H9 (cell line): Measurements from ENCODE around the gene LNP1. TPM values are rescaled to one million over a fixed set of nuclear protein-coding genes. Genes with fewer than 3 reads are reported as not detected.
"Not testable (repeated sequence)": the region's sequence is repeated elsewhere in the genome, so short reads cannot be mapped to it uniquely, and the experiment has no call there.

Experiments used
- DNase-seq: peaks from one replicate; pipeline ENCODE4 v3.0.0-alpha.2; 2017
- H2AFZ ChIP-seq: one replicate; pipeline ENCODE4 v1.6.1; 2013; ENCODE audit warnings: mild to moderate bottlenecking, low read length, control low read depth, moderate library complexity
- H2AK5ac ChIP-seq: 2 replicates; pipeline ENCODE4 v1.6.1; 2013; ENCODE audit warnings: low read length, control low read depth, mixed read lengths; ENCODE audit not compliant: insufficient read length
- H2BK120ac ChIP-seq: one replicate; pipeline ENCODE4 v1.6.1; 2013; ENCODE audit warnings: low read depth, mild to moderate bottlenecking, low read length, control low read depth, inconsistent platforms; ENCODE audit not compliant: poor library complexity, severe bottlenecking
- H2BK12ac ChIP-seq: 2 replicates; pipeline ENCODE4 v1.6.1; 2013; ENCODE audit warnings: low read length, control low read depth, mixed read lengths, low read depth; ENCODE audit not compliant: insufficient read length
- H2BK15ac ChIP-seq: 2 replicates; pipeline ENCODE4 v1.6.1; 2013; ENCODE audit warnings: low read depth, low read length, control low read depth
- H2BK20ac ChIP-seq: one replicate; pipeline ENCODE4 v1.6.1; 2013; ENCODE audit warnings: low read depth, mild to moderate bottlenecking, low read length, control low read depth, inconsistent platforms; ENCODE audit not compliant: poor library complexity, severe bottlenecking
- H2BK5ac ChIP-seq: 2 replicates; pipeline ENCODE4 v1.6.1; 2013; ENCODE audit warnings: low read length, control low read depth, mixed read lengths; ENCODE audit not compliant: insufficient read length
- H3K14ac ChIP-seq: 2 replicates; pipeline ENCODE4 v1.6.1; 2013; ENCODE audit warnings: low read length, control low read depth; ENCODE audit not compliant: insufficient read depth
- H3K18ac ChIP-seq: 2 replicates; pipeline ENCODE4 v1.6.1; 2013; ENCODE audit warnings: low read depth, mild to moderate bottlenecking, mixed read lengths, low read length, control low read depth; ENCODE audit not compliant: insufficient read length
- H3K23ac ChIP-seq: 2 replicates; pipeline ENCODE4 v1.6.1; 2013; ENCODE audit warnings: low read length, control low read depth, mixed read lengths, low read depth; ENCODE audit not compliant: insufficient read length
- H3K23me2 ChIP-seq: 2 replicates; pipeline ENCODE4 v1.6.1; 2013; ENCODE audit warnings: low read depth, mild to moderate bottlenecking, mixed read lengths, low read length, control low read depth; ENCODE audit not compliant: insufficient read length, poor library complexity, severe bottlenecking
- H3K27ac ChIP-seq: 2 replicates; pipeline ENCODE4 v1.5.1; 2013; ENCODE audit warnings: low read length, control low read depth, mixed read lengths, low read depth; ENCODE audit not compliant: insufficient read length
- H3K27me3 ChIP-seq: 2 replicates; pipeline ENCODE4 v1.6.1; 2013; ENCODE audit warnings: low read length, control low read depth, inconsistent platforms; ENCODE audit not compliant: insufficient read depth
- H3K4ac ChIP-seq: 2 replicates; pipeline ENCODE4 v1.6.1; 2013; ENCODE audit warnings: low read depth, mild to moderate bottlenecking, control low read depth, inconsistent platforms, low read length, moderate library complexity
- H3K4me1 ChIP-seq: 2 replicates; pipeline ENCODE4 v1.6.1; 2013; ENCODE audit warnings: low read length, control low read depth, inconsistent platforms; ENCODE audit not compliant: insufficient read depth
- H3K4me2 ChIP-seq: 2 replicates; pipeline ENCODE4 v1.6.1; 2013; ENCODE audit warnings: low read length, control low read depth, mixed read lengths; ENCODE audit not compliant: insufficient read length, insufficient read depth
- H3K56ac ChIP-seq: 2 replicates; pipeline ENCODE4 v1.6.1; 2013; ENCODE audit warnings: low read depth, mild to moderate bottlenecking, mixed read lengths, low read length, control low read depth; ENCODE audit not compliant: insufficient read length
- H3K79me1 ChIP-seq: 2 replicates; pipeline ENCODE4 v1.6.1; 2013; ENCODE audit warnings: low read depth, mild to moderate bottlenecking, moderate library complexity, low read length, control low read depth, inconsistent platforms; ENCODE audit not compliant: insufficient read depth, poor library complexity, severe bottlenecking
- H3K79me2 ChIP-seq: 2 replicates; pipeline ENCODE4 v1.6.1; 2013; ENCODE audit warnings: low read length, control low read depth, inconsistent platforms; ENCODE audit not compliant: insufficient read depth
- H3K9ac ChIP-seq: 2 replicates; pipeline ENCODE4 v1.6.1; 2013; ENCODE audit warnings: low read length, control low read depth, mixed read lengths; ENCODE audit not compliant: insufficient read length; ENCODE audit errors: extremely low read depth
- H3K9me3 ChIP-seq: one replicate; pipeline ENCODE4 v1.6.1; 2013; ENCODE audit warnings: low read depth, low read length, inconsistent platforms; ENCODE audit not compliant: control insufficient read depth
- H3T11ph ChIP-seq: one replicate; pipeline ENCODE4 v1.6.1; 2013; ENCODE audit warnings: mild to moderate bottlenecking, low read length, control low read depth, inconsistent platforms
- H4K20me1 ChIP-seq: one replicate; pipeline ENCODE4 v1.6.1; 2013; ENCODE audit not compliant: control insufficient read depth, insufficient read length, insufficient read depth
- H4K5ac ChIP-seq: 2 replicates; pipeline ENCODE4 v1.6.1; 2013; ENCODE audit warnings: low read depth, mild to moderate bottlenecking, mixed read lengths, low read length, control low read depth; ENCODE audit not compliant: insufficient read length
- H4K8ac ChIP-seq: replicated peaks from 2 replicates; pipeline ENCODE4 v1.6.1; 2013; ENCODE audit warnings: low read length, control low read depth, mixed read lengths, low read depth; ENCODE audit not compliant: insufficient read length
- H4K91ac ChIP-seq: 2 replicates; pipeline ENCODE4 v1.6.1; 2013; ENCODE audit warnings: low read depth, mild to moderate bottlenecking, moderate library complexity, mixed read lengths, low read length, control low read depth; ENCODE audit not compliant: insufficient read length
- H3K27ac Mint-ChIP-seq, 3 experiments: 2 replicates in 2 of 3; 3 replicates in 1 of 3; pipeline ENCODE4 v1.8.0; 2020 to 2021; ENCODE audit warnings: mixed read lengths in 3 of 3, mild to moderate bottlenecking in 1 of 3, moderate library complexity in 1 of 3
- H3K27me3 Mint-ChIP-seq: 2 replicates; pipeline ENCODE4 v1.8.0; 2021; ENCODE audit warnings: low read depth, mild to moderate bottlenecking, moderate library complexity, mixed read lengths
- H3K36me3 Mint-ChIP-seq, 3 experiments: 2 replicates in 2 of 3; 3 replicates in 1 of 3; pipeline ENCODE4 v1.8.0; 2020 to 2021; ENCODE audit warnings: low read depth in 3 of 3, mixed read lengths in 3 of 3; ENCODE audit not compliant: insufficient read depth in 1 of 3
- H3K4me1 Mint-ChIP-seq, 2 experiments: 2 replicates each; pipeline ENCODE4 v1.8.0; 2020; ENCODE audit warnings: mixed read lengths in 2 of 2
- H3K4me3 Mint-ChIP-seq, 2 experiments: 2 replicates in 1 of 2; 3 replicates in 1 of 2; pipeline ENCODE4 v1.8.0; 2020 to 2021; ENCODE audit warnings: mild to moderate bottlenecking in 2 of 2, mixed read lengths in 2 of 2, moderate library complexity in 1 of 2
- H3K9me3 Mint-ChIP-seq, 2 experiments: 2 replicates in 1 of 2; 3 replicates in 1 of 2; pipeline ENCODE4 v1.8.0; 2020; ENCODE audit warnings: mild to moderate bottlenecking in 2 of 2, mixed read lengths in 2 of 2, moderate library complexity in 1 of 2
- WGBS: extraction: QIAGEN DNeasy Blood & Tissue Kit; methylation state at CpG from one replicate; pipeline ENCODE4 v1.1.7; 2013; ENCODE audit warnings: missing lambda C conversion rate, low lambda C conversion rate, mixed read lengths; ENCODE audit not compliant: insufficient read length; ENCODE audit errors: extremely low coverage; 5-methylcytosine and 5-hydroxymethylcytosine counted together
- total RNA-seq: library from RNA; stranded (reverse); gene quantifications from 2 replicates; pipeline ENCODE4 v1.2.1, GENCODE V29; 2021

LNP1 gene
- total RNA-seq, 1 experiment from 2014 or later = 4.1 TPM

- not testable (repeated sequence) for H3K9me3 Mint-ChIP-seq, H3K4me1 Mint-ChIP-seq, H4K8ac ChIP-seq, H3K27me3 Mint-ChIP-seq, H2BK12ac ChIP-seq, H3K9me3 ChIP-seq, H3T11ph ChIP-seq, H2BK5ac ChIP-seq, H3K23ac ChIP-seq, H3K27me3 ChIP-seq, H3K27ac ChIP-seq, H3K4me2 ChIP-seq, H3K79me1 ChIP-seq, H3K4me1 ChIP-seq, H2BK15ac ChIP-seq, H2BK120ac ChIP-seq, DNase-seq, H3K14ac ChIP-seq, H3K4ac ChIP-seq, H3K4me3 Mint-ChIP-seq, H2BK20ac ChIP-seq, H3K23me2 ChIP-seq, H4K5ac ChIP-seq, H3K9ac ChIP-seq, H4K20me1 ChIP-seq, H3K56ac ChIP-seq, H3K27ac Mint-ChIP-seq, H2AFZ ChIP-seq, H2AK5ac ChIP-seq, H3K79me2 ChIP-seq, H3K18ac ChIP-seq, H4K91ac ChIP-seq
- WGBS = no CpG with 5 or more reads among the region's 2 CpGs
- H3K36me3 Mint-ChIP-seq = peaks cover 12 to 49% (median 19%) of the 10 kb centered on the region in 3 experiments; a peak in 6 of 7 replicates
Measured at GRCh38 chr3:100351770-100352169, 49.6 kb upstream of the LNP1 start.
